HG03103 (cell line): Measurements from ENCODE around the gene C1QTNF12.

Experiments used
- ATAC-seq: cut with Tn5 transposase; IDR thresholded peaks from one replicate; pipeline ENCODE4 v1.9.1; 2021; ENCODE audit warnings: low read depth; ENCODE audit not compliant: unreplicated experiment

Gene C1QTNF12

GRCh38 chr1:1231400-1232207 is 14.9 kb downstream of the C1QTNF12 start, which contains the start of gene SDF4:
Gene SDF4, minus strand, starts transcription at chr1:1232001. Its CDS starts 3,229 bp downstream, at chr1:1228772.
- peak; percentile 86 for ATAC-seq

- no peak for ATAC-seq
These were observed 15.7 kb downstream of the C1QTNF12 start for GRCh38 chr1:1230656-1231399.

GRCh38 chr1:1229770-1230169 is 16.8 kb downstream of the C1QTNF12 start:
- ATAC-seq: no peak

- no peak for ATAC-seq
These were observed 17.8 kb downstream of the C1QTNF12 start for GRCh38 chr1:1228596-1229321.

GRCh38 chr1:1228187-1228586 is 18.3 kb downstream of the C1QTNF12 start:
- no peak for ATAC-seq

GRCh38 chr1:1227386-1227785 is 19.1 kb downstream of the C1QTNF12 start:
- no peak for ATAC-seq

- no peak for ATAC-seq
These were observed 19.8 kb downstream of the C1QTNF12 start for GRCh38 chr1:1226566-1227362.

- no peak for ATAC-seq
These were observed 20.6 kb downstream of the C1QTNF12 start for GRCh38 chr1:1225913-1226312.

- no peak for ATAC-seq
These were observed 21.2 kb downstream of the C1QTNF12 start for GRCh38 chr1:1225238-1225845.

- ATAC-seq: no peak
These were observed 22.6 kb downstream of the C1QTNF12 start for GRCh38 chr1:1223891-1224290.

- no peak for ATAC-seq
These were observed 23.2 kb downstream of the C1QTNF12 start for GRCh38 chr1:1223321-1223720.

GRCh38 chr1:1222575-1223225 is 23.8 kb downstream of the C1QTNF12 start:
- ATAC-seq: no peak

- no peak for ATAC-seq
These were observed 24.5 kb downstream of the C1QTNF12 start for GRCh38 chr1:1221887-1222574.

GRCh38 chr1:1220197-1220596 is 26.3 kb downstream of the C1QTNF12 start:
- ATAC-seq: no peak

- no peak for ATAC-seq
These were observed 27.2 kb downstream of the C1QTNF12 start for GRCh38 chr1:1219341-1219740.

- no peak for ATAC-seq
These were observed 27.9 kb downstream of the C1QTNF12 start for GRCh38 chr1:1218524-1219200.

- ATAC-seq: no peak
These were observed 28.6 kb downstream of the C1QTNF12 start for GRCh38 chr1:1217621-1218523.
